ENCODE data around the gene CELF4. TPM values are rescaled to one million over a fixed set of nuclear protein-coding genes. Genes with fewer than 3 reads are reported as not detected.

The CELF4 gene
- total and polyA plus RNA-seq, 4 donors: 0.24 to 3.0 (median 1.3) TPM

DNA sequence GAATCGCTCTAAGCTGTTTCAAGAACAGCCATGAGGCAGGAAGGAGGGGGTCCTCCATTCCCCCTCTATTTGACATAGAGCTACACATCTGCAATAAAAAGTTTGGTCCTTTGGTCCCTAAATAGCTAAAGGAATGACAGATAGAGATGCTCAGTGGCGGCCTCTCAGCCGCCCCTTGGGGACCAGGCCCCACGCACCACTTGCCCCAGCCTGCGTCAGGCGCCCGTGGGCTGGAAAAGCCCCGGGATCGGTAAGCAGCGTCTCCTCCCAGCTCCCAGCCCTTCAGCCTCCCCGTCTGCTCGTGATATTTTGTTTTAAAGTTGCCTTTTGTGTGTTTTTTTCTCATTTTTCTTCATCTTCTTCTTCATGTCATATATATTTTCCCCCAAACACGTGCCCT is 321.0 kb downstream of the CELF4 start:
- TF ChIP-seq, protein P1, sequence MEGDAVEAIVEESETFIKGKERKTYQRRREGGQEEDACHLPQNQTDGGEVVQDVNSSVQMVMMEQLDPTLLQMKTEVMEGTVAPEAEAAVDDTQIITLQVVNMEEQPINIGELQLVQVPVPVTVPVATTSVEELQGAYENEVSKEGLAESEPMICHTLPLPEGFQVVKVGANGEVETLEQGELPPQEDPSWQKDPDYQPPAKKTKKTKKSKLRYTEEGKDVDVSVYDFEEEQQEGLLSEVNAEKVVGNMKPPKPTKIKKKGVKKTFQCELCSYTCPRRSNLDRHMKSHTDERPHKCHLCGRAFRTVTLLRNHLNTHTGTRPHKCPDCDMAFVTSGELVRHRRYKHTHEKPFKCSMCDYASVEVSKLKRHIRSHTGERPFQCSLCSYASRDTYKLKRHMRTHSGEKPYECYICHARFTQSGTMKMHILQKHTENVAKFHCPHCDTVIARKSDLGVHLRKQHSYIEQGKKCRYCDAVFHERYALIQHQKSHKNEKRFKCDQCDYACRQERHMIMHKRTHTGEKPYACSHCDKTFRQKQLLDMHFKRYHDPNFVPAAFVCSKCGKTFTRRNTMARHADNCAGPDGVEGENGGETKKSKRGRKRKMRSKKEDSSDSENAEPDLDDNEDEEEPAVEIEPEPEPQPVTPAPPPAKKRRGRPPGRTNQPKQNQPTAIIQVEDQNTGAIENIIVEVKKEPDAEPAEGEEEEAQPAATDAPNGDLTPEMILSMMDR (IDR thresholded peaks at IDR 0.05; ENCODE audit: control extremely low read depth, extremely low read depth): no peak
- Histone ChIP-seq H3K9ac (ENCODE audit: insufficient read depth in 1 of 2, low read length in 2 of 2) (no peak overlapping the region), H3K27me3 (ENCODE audit: control insufficient read depth in 3 of 3, insufficient read depth in 3 of 3, low read length in 2 of 3) (no peaks in the 10 kb centered on the region), H3K4me3 (no peak overlapping the region), H3K4me1 (ENCODE audit: control insufficient read depth in 5 of 5, insufficient read depth in 5 of 5, low read length in 5 of 5) (peaks cover 0 to 22% (median 0%) of the 10 kb centered on the region in 5 donors), H3K36me3 (ENCODE audit: control insufficient read depth in 4 of 4, insufficient read depth in 4 of 4, low read length in 4 of 4) (no peaks in the 10 kb centered on the region), H3K27ac (ENCODE audit: low read depth in 1 of 2, low read length in 1 of 2) (no peak overlapping the region), H3K9me3 (ENCODE audit: control insufficient read depth in 4 of 4, insufficient read depth in 3 of 4, low read length in 3 of 4) (no peaks in the 10 kb centered on the region)
- DNase-seq: no peak
- ATAC-seq (ENCODE audit: insufficient read depth, low FRiP score): no peak
- WGBS, 2 donors: 89 to 95% methylated on average over 13 of the region's 13 CpGs

DNA sequence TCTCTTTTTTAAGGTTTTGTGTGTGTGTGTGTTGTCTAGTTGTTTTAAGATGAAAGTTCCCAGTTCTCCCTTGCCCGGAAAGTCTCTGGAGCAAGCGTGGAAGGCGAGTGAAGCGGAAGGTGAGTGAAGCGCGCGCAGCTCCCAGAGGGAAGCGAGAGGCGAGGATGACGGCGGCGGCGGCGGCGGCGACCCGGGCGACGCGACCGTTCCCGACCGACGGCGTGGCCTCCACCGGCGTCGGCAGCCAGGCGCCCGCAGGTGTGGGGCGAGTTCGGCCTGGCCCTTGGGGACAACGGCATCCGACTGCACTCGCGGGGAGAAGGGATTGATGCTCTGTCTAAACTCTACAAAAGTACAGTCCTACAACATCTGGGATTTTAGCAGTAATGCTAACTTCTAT is 321.9 kb downstream of the CELF4 start:
- H3K4me3 ChIP-seq: no peak overlapping the region
- H3K4me1 ChIP-seq (ENCODE audit: control insufficient read depth in 5 of 5, insufficient read depth in 5 of 5, low read length in 5 of 5): peaks cover 0 to 22% (median 0%) of the 10 kb centered on the region in 5 donors
- no peaks in the 10 kb centered on the region for H3K27me3 ChIP-seq (ENCODE audit: control insufficient read depth in 3 of 3, insufficient read depth in 3 of 3, low read length in 2 of 3)
- no peak overlapping the region for H3K27ac ChIP-seq (ENCODE audit: low read depth in 1 of 2, low read length in 1 of 2)
- ATAC-seq (ENCODE audit: insufficient read depth, low FRiP score) (no peak), DNase-seq (peak in 2 of 3 donors; percentile 33 to 47)
- WGBS, 2 donors: 14 to 28% methylated on average over 36 of the region's 36 CpGs
- TF ChIP-seq, protein P1 (IDR thresholded peaks at IDR 0.05; ENCODE audit: control extremely low read depth, extremely low read depth): no peak
- H3K9ac ChIP-seq (ENCODE audit: insufficient read depth in 1 of 2, low read length in 2 of 2): no peak overlapping the region
- no peaks in the 10 kb centered on the region for H3K9me3 ChIP-seq (ENCODE audit: control insufficient read depth in 4 of 4, insufficient read depth in 3 of 4, low read length in 3 of 4)
- no peaks in the 10 kb centered on the region for H3K36me3 ChIP-seq (ENCODE audit: control insufficient read depth in 4 of 4, insufficient read depth in 4 of 4, low read length in 4 of 4)

DNA sequence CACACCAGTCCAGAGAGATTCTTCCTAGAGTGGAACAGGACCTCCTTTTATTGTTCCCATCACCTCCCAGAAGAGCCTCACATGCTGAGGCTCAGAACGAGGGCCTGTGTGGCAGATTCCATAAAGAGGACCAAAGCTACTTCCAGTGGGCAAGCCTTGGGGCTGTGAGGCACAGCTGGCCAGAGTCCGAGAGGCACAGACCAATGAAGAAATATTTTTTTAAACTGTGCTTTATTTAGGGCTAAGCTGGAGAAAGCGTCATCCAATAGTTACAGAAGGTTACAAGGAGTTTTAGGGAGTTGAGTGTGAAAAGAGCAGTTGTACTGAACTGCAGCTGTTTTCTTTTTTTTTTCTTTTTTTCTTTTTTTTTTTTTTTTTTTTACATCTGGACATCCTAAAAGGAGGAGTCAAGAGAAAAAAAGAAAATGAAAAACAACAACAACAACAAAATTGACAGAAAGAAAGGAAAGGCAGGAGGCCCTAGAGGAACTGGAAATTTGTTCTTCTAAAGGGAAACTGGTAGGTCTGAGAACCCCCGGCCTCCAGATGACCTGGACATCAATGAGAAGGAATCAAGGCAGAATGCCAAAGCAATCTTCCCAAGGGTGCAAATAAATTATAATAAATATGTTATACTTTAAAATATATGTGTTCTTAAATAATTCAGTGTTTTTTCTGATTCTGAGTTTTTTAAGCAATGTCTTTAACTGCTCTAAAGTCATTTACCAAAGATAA is 322.6 kb downstream of the CELF4 start:
- no peak for ATAC-seq (ENCODE audit: insufficient read depth, low FRiP score)
- no peaks in the 10 kb centered on the region for H3K9me3 ChIP-seq (ENCODE audit: control insufficient read depth in 4 of 4, insufficient read depth in 3 of 4, low read length in 3 of 4)
- no peak overlapping the region for H3K27ac ChIP-seq (ENCODE audit: low read depth in 1 of 2, low read length in 1 of 2)
- H3K4me3 ChIP-seq: no peak overlapping the region
- H3K4me1 ChIP-seq (ENCODE audit: control insufficient read depth in 5 of 5, insufficient read depth in 5 of 5, low read length in 5 of 5): peaks cover 0 to 22% (median 0%) of the 10 kb centered on the region in 5 donors
- 76 to 86% methylated on average over 4 of the region's 4 CpGs for WGBS, 2 donors
- H3K36me3 ChIP-seq (ENCODE audit: control insufficient read depth in 4 of 4, insufficient read depth in 4 of 4, low read length in 4 of 4): no peaks in the 10 kb centered on the region
- TF ChIP-seq, protein P1 (IDR thresholded peaks at IDR 0.05; ENCODE audit: control extremely low read depth, extremely low read depth): no peak
- peak in 2 of 3 donors; percentile 61 to 64 for DNase-seq
- no peak overlapping the region for H3K9ac ChIP-seq (ENCODE audit: insufficient read depth in 1 of 2, low read length in 2 of 2)
- no peaks in the 10 kb centered on the region for H3K27me3 ChIP-seq (ENCODE audit: control insufficient read depth in 3 of 3, insufficient read depth in 3 of 3, low read length in 2 of 3)
